Cardiac muscle cell (in vitro differentiated cells and primary cell): ENCODE results near the gene C4BPA. TPM values are rescaled to one million over a fixed set of nuclear protein-coding genes. Genes with fewer than 3 reads are reported as not detected.

ENCODE experiments used
- DNase-seq, 2 donors: peaks; one replicate each; pipeline versions ENCODE4 v3.0.0 to v3.0.0-alpha.2; 2010 to 2017; ENCODE audit warnings: low read depth in 1 of 2, low spot score in 1 of 2
- H3K27ac ChIP-seq: fragments of 200-600 bp; sonication (generic); 2 replicates; pipeline ENCODE4 v1.5.1; 2016
- H3K27me3 ChIP-seq: fragments of 200-600 bp; sonication (generic); 2 replicates; pipeline ENCODE4 v1.6.0; 2016; ENCODE audit warnings: control low read depth
- H3K36me3 ChIP-seq: fragments of 200-600 bp; sonication (generic); 2 replicates; pipeline ENCODE4 v1.5.1; 2016; ENCODE audit warnings: control low read depth
- H3K4me1 ChIP-seq: fragments of 200-600 bp; sonication (generic); 2 replicates; pipeline ENCODE4 v1.8.1; 2017; ENCODE audit warnings: low read depth, mild to moderate bottlenecking, mixed run types
- H3K4me3 ChIP-seq: fragments of 200-600 bp; sonication (generic); 2 replicates; pipeline ENCODE4 v1.5.1; 2016; ENCODE audit warnings: mild to moderate bottlenecking
- H3K9me3 ChIP-seq: fragments of 200-600 bp; sonication (generic); 2 replicates; pipeline ENCODE4 v1.5.1; 2017; ENCODE audit warnings: low read depth, mild to moderate bottlenecking, control low read depth
- polyA plus RNA-seq: library from polyadenylated mRNA; unstranded; fragments of >200 nt; fragmentation: Nextera tagmentation; extraction: Ambion mirVana; gene quantifications from 2 replicates; pipeline ENCODE4 v1.2.1, GENCODE V29; 2016
- total RNA-seq: library from RNA; depleted of rRNA; stranded (reverse); fragments of >200 nt; gene quantifications from 2 replicates; pipeline ENCODE4 v1.2.3, GENCODE V29; 2016
- TF ChIP-seq, protein P1 (sequence below): IDR thresholded peaks from 2 replicates; pipeline ENCODE4 v1.5.1; 2012; ENCODE audit warnings: low read depth, mild to moderate bottlenecking, low read length

Gene C4BPA
- total and polyA plus RNA-seq, 2 experiments from 2014 or later = not detected

DNA sequence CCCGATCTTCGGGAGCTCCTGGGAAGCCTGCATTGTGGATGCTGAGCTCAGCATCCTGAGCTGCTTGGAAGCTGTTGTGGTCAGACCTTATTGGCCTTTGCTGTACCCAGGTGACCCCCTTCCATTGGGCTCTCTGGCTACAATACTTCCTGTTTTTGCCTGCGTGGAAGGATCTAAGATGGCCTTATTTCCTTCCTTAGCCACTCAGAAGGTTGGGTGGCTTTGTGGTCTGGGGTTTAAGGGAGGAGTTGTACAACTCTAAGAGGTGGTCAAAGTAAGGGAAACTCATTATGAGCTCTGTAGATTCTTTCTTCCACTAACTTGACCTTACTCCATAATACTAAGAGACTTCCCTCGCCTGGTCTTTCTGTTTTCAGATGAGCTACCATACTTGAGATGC, 33.2 kb upstream of the C4BPA start:
- H3K9me3 ChIP-seq = no peaks in the 10 kb centered on the region
- no peak overlapping the region for H3K27ac ChIP-seq
- H3K4me3 ChIP-seq = no peak overlapping the region
- peaks cover 2% of the 10 kb centered on the region for H3K4me1 ChIP-seq
- H3K36me3 ChIP-seq = peaks cover 4% of the 10 kb centered on the region
- DNase-seq = no peak
- no peaks in the 10 kb centered on the region for H3K27me3 ChIP-seq
- TF ChIP-seq, protein P1, sequence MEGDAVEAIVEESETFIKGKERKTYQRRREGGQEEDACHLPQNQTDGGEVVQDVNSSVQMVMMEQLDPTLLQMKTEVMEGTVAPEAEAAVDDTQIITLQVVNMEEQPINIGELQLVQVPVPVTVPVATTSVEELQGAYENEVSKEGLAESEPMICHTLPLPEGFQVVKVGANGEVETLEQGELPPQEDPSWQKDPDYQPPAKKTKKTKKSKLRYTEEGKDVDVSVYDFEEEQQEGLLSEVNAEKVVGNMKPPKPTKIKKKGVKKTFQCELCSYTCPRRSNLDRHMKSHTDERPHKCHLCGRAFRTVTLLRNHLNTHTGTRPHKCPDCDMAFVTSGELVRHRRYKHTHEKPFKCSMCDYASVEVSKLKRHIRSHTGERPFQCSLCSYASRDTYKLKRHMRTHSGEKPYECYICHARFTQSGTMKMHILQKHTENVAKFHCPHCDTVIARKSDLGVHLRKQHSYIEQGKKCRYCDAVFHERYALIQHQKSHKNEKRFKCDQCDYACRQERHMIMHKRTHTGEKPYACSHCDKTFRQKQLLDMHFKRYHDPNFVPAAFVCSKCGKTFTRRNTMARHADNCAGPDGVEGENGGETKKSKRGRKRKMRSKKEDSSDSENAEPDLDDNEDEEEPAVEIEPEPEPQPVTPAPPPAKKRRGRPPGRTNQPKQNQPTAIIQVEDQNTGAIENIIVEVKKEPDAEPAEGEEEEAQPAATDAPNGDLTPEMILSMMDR = no peak

DNA sequence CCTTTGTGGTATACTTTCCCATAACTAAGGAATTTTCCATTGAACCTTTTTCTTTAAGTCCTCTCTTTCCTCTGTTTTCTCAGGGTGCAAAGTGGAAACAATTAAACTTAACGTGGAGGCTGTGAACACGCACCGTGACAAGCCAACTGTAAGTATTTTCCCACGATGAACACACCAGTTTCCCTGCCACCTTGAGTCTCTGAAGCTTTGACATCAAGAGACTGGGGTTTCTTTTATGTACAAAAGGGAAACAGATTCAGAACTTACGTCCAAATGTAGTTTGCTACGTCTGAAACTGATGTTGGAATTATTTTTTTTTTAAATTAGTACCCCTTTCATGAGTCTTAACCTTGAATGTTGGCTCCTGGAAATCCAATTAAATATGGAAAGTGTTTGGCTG, 32.6 kb upstream of the C4BPA start:
- Histone ChIP-seq H3K9me3 (no peaks in the 10 kb centered on the region), H3K27me3 (no peaks in the 10 kb centered on the region), H3K4me3 (no peak overlapping the region), H3K36me3 (peaks cover 4% of the 10 kb centered on the region), H3K27ac (no peak overlapping the region), H3K4me1 (peaks cover 2% of the 10 kb centered on the region)
- DNase-seq = no peak
- TF ChIP-seq, protein P1 = no peak

DNA sequence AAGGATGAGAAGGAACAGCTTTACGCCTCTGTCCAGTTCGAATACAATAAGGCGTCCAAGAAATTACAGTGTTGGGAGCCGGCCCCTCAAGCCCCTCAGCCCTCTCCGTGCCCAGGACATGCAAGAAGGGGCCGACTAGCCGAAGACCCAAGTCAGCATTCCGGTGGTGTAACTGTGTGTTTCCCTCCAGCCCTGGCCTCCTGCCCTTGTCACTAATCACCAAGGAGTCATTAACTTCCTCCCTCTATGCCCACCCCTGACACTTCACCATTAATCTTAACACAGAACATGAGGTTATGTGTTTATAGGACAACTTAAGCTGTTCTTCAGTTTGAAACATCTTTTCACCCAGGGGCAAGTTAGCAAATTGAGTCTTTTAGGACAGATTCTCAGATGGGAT, 31.8 kb upstream of the C4BPA start:
- Histone ChIP-seq H3K36me3 (peaks cover 4% of the 10 kb centered on the region), H3K9me3 (no peaks in the 10 kb centered on the region), H3K27ac (no peak overlapping the region), H3K27me3 (no peaks in the 10 kb centered on the region), H3K4me3 (no peak overlapping the region), H3K4me1 (peaks cover 6% of the 10 kb centered on the region)
- DNase-seq = no peak
- TF ChIP-seq, protein P1 = no peak

DNA sequence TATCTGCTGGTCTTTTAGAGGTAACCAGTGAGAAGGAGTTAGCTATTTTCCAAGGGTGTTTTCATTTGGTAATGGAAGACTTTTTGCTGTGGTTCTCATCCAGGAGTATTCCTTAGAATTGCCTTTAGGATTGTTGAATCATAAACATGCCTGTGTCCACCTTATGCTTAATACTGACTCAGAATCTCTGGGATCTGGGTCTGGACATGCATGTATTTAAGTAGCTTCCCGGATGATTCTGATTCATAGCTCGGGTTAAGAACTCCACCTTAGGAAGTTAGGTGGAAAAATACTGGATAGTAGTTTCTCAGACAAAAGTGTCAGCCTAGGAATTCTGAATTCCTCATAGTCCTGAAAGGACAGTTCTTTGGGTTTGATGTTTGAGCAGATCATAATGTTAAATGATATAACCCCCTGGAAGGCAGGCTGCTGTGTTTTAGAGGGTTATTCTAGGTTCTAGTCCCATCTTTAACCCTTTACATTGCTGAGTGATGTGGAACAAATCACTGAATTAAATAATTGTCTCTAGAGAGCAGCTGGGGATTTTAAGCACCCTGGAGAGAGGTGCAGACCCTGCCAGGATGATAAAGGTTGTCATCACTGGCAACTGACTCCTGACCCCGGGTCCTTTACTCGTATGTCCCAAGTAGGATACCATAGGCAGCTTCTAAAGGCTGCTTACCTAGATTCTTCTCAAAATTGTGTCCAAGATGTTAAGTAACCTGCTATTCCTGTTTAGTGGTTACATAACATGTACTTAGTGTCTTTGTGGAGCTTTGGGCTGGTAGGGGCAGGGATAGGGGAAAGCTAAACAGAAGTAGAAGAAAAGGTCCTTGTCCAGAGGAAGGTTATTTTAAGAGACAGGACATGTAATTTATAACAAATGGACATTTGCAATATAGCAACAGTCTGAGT, 29.9 kb upstream of the C4BPA start:
- Histone ChIP-seq H3K4me1 (peaks cover 8% of the 10 kb centered on the region), H3K27ac (no peak overlapping the region), H3K9me3 (no peaks in the 10 kb centered on the region), H3K36me3 (peaks cover 4% of the 10 kb centered on the region), H3K27me3 (no peaks in the 10 kb centered on the region), H3K4me3 (no peak overlapping the region)
- no peak for DNase-seq
- TF ChIP-seq, protein P1 = no peak

DNA sequence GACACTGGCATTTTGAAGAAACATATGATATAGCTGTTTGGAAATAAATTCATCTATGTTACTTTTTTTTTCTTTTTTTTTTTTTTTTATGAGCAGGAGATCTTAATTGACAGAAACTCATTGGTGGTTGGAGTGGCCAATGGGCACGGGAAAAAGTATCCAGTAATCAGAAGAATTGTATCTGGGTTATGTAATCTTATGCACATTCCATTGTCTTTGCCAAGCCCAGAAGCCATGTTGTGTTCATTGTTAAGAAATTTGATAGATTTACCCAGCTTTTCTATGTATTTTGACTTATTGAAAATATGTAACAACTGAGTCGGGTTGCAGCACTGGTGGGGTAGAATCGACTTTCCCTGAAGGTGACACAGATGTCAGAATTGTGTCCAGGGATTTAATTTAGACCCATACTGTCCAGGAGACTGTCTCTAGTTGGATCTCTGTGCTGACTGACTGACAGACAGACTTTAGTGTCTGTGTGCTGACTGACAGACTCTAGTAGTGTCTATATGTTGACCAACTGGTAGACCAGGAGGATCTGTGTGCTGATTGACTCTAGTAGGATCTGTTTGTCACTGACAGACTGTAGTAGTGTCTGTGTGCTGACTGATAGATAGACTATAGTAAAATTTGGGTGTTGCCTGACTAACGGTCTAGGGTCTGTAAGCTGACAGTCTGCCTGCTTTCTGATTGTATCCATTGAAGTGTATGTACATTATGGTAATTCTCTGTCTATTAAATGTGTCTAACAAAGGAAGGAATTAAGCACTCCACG, 27.7 kb upstream of the C4BPA start:
- peak in 1 of 2 donors; percentile 9 for DNase-seq

More for the DNA sequence above, 27.7 kb upstream of the C4BPA start:
- Histone ChIP-seq H3K36me3 (no peaks in the 10 kb centered on the region), H3K27ac (no peak overlapping the region), H3K9me3 (no peaks in the 10 kb centered on the region), H3K4me3 (no peak overlapping the region), H3K27me3 (no peaks in the 10 kb centered on the region), H3K4me1 (peaks cover 8% of the 10 kb centered on the region)
- TF ChIP-seq, protein P1 = no peak
